NCI-H526 treated with DMSO at 0.1 percent for 48 hours (cell line): ENCODE measurements around the gene LRCH4.

Experiments
- DNase-seq: peaks from one replicate; lab custom pipeline; 2025; lab: John Stamatoyannopoulos, UW

Gene LRCH4

GRCh38 chr7:100585511-100586265, at the start of gene LRCH4:
Gene LRCH4 (minus strand): TSS chr7:100586129. CDS start chr7:100586100, 29 bp downstream.
- peak; percentile 83 for DNase-seq

- peak; percentile 19 for DNase-seq
Measured at GRCh38 chr7:100632951-100633717, 47.2 kb upstream of the LRCH4 start.

- no peak for DNase-seq
Measured at GRCh38 chr7:100630066-100630465, 44.1 kb upstream of the LRCH4 start.

- no peak for DNase-seq
Measured at GRCh38 chr7:100629117-100629716, 43.3 kb upstream of the LRCH4 start.

GRCh38 chr7:100627238-100627549, 41.3 kb upstream of the LRCH4 start:
- no peak for DNase-seq

GRCh38 chr7:100626530-100627237, 40.8 kb upstream of the LRCH4 start:
- peak; percentile 70 for DNase-seq

GRCh38 chr7:100626055-100626454, 40.1 kb upstream of the LRCH4 start:
- DNase-seq = no peak

- DNase-seq = no peak
Measured at GRCh38 chr7:100623951-100624824, 38.3 kb upstream of the LRCH4 start.

- DNase-seq = no peak
Measured at GRCh38 chr7:100621554-100621953, 35.6 kb upstream of the LRCH4 start.

GRCh38 chr7:100620804-100621203, 34.9 kb upstream of the LRCH4 start:
- no peak for DNase-seq

- DNase-seq = no peak
Measured at GRCh38 chr7:100620239-100620638, 34.3 kb upstream of the LRCH4 start.

- DNase-seq = no peak
Measured at GRCh38 chr7:100614308-100614861, 28.5 kb upstream of the LRCH4 start.

GRCh38 chr7:100613412-100614175, 27.7 kb upstream of the LRCH4 start:
- DNase-seq = no peak

GRCh38 chr7:100612730-100613390, 26.9 kb upstream of the LRCH4 start:
- no peak for DNase-seq

- peak; percentile 99 for DNase-seq
Measured at GRCh38 chr7:100611983-100612729, 26.2 kb upstream of the LRCH4 start, which contains the start of gene MOSPD3. Gene MOSPD3 (plus strand): TSS chr7:100612540. CDS start chr7:100612792, 252 bp downstream.

GRCh38 chr7:100609958-100610357, 24.0 kb upstream of the LRCH4 start:
- DNase-seq = no peak

GRCh38 chr7:100607111-100607510, 21.2 kb upstream of the LRCH4 start:
- no peak for DNase-seq

GRCh38 chr7:100606313-100606712, 20.4 kb upstream of the LRCH4 start:
- no peak for DNase-seq
